Ishikawa (cell line): ENCODE data around the gene CD4.

ENCODE experiments used
- CEBPB ChIP-seq: IDR thresholded peaks from 2 replicates; pipeline ENCODE4 v1.6.1; 2012
- CREB1 ChIP-seq: IDR thresholded peaks from 2 replicates; pipeline ENCODE4 v1.6.1; 2012; ENCODE audit warnings: low read depth
- EGR1 ChIP-seq: IDR thresholded peaks from 2 replicates; pipeline ENCODE4 v1.6.1; 2012
- EP300 ChIP-seq: IDR thresholded peaks from 2 replicates; pipeline ENCODE4 v1.6.1; 2012; ENCODE audit warnings: borderline replicate concordance
- FOXM1 ChIP-seq: IDR thresholded peaks from 2 replicates; pipeline ENCODE4 v1.6.1; 2012; ENCODE audit warnings: low read depth, borderline replicate concordance
- MAX ChIP-seq: IDR thresholded peaks from 2 replicates; pipeline ENCODE4 v1.6.1; 2012
- NFIC ChIP-seq: IDR thresholded peaks from 2 replicates; pipeline ENCODE4 v1.6.1; 2012
- RAD21 ChIP-seq: IDR thresholded peaks from 2 replicates; pipeline ENCODE4 v1.6.1; 2012; ENCODE audit warnings: low read depth
- REST ChIP-seq: IDR thresholded peaks from 2 replicates; pipeline ENCODE4 v1.6.1; 2012; ENCODE audit warnings: low read depth, mild to moderate bottlenecking
- TAF1 ChIP-seq: IDR thresholded peaks from 2 replicates; pipeline ENCODE4 v1.6.1; 2012; ENCODE audit warnings: low read depth, mild to moderate bottlenecking
- TCF12 ChIP-seq: IDR thresholded peaks from 2 replicates; pipeline ENCODE4 v1.6.1; 2012; ENCODE audit warnings: low read depth
- TEAD4 ChIP-seq: IDR thresholded peaks from 2 replicates; pipeline ENCODE4 v1.6.1; 2012
- YY1 ChIP-seq: IDR thresholded peaks from 2 replicates; pipeline ENCODE4 v1.6.1; 2012; ENCODE audit warnings: low read depth
- ZBTB7A ChIP-seq: IDR thresholded peaks from 2 replicates; pipeline ENCODE4 v1.6.1; 2012; ENCODE audit warnings: low read depth

DNA sequence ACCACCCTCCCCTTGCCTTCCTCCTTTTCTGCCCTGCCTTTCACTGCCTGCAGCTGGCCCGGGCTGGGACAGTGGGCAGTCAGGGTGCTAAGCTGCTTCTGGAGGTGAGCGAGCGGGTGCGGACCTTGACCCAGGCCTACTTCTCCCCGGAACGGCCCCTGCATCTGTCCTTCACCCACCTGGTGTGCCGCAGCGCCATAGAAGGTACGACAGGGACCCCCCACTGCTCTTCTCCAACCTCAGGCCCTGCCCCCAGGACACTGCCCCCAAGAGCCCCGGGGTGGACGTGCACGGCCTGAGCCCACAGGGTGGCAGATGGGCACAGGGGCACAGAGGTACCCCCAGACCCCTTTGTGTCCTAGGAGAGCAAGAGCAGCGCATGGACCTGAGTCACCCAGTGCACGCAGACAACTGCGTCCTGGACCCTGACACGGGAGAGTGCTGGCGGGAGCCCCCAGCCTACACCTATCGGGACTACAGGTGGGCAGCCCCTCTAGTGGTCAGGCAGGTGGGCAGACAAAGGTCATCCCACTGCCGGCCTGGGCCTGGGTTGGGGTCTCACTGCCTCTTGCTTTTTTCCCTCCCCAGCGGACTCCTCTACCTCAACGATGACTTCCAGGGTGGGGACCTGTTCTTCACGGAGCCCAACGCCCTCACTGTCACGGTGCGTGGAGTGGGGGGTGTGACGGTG, 48.2 kb downstream of the CD4 start:
- TF ChIP-seq TCF12 (no peak), CEBPB (no peak), EP300 (no peak), TAF1 (no peak), EGR1 (no peak), MAX (no peak), ZBTB7A (no peak), CREB1 (no peak), RAD21 (no peak), REST (no peak), NFIC (no peak), TEAD4 (no peak), YY1 (no peak), FOXM1 (no peak)
